Spleen (tissue), 11 donors: ENCODE results near the gene PGM5. TPM values are rescaled to one million over a fixed set of nuclear protein-coding genes. Genes with fewer than 3 reads are reported as not detected.
A peak's percentile ranks its signal among the peaks of the same experiment; 100 is the strongest.

Source experiments
- DNase-seq: peaks from one replicate; pipeline ENCODE4 v3.0.0-alpha.2; 2020
- H3K27ac ChIP-seq, 8 donors: fragments of 200-600 bp; sonication (generic) in 7 of 8; 1 replicate in 4 of 8; 2 replicates in 4 of 8; pipeline versions ENCODE4 v1.5.0 to v1.8.0; 2016 to 2021; ENCODE audit warnings: inconsistent platforms in 4 of 8, mild to moderate bottlenecking in 4 of 8, moderate library complexity in 1 of 8
- H3K27me3 ChIP-seq, 7 donors: fragments of 200-600 bp; sonication (generic) in 6 of 7; replicated peaks in 1 of 7; 1 replicate in 4 of 7; 2 replicates in 3 of 7; pipeline versions ENCODE4 v1.5.0 to v1.8.0; 2016 to 2021; ENCODE audit warnings: inconsistent platforms in 3 of 7, mild to moderate bottlenecking in 1 of 7
- H3K36me3 ChIP-seq, 6 donors: fragments of 200-600 bp; sonication (generic) in 5 of 6; 1 replicate in 4 of 6; 2 replicates in 2 of 6; pipeline versions ENCODE4 v1.5.0 to v1.8.0; 2016 to 2021; ENCODE audit warnings: inconsistent platforms in 2 of 6
- H3K4me1 ChIP-seq, 6 donors: fragments of 200-600 bp; sonication (generic) in 5 of 6; 1 replicate in 3 of 6; 2 replicates in 3 of 6; pipeline versions ENCODE4 v1.5.0 to v1.8.0; 2016 to 2021; ENCODE audit warnings: inconsistent platforms in 3 of 6
- H3K4me3 ChIP-seq, 8 donors: fragments of 200-600 bp; sonication (generic) in 7 of 8; 1 replicate in 4 of 8; 2 replicates in 4 of 8; pipeline versions ENCODE4 v1.5.0 to v1.8.0; 2016 to 2021; ENCODE audit warnings: inconsistent platforms in 4 of 8, mild to moderate bottlenecking in 4 of 8, moderate library complexity in 2 of 8
- H3K9me3 ChIP-seq, 8 donors: fragments of 200-600 bp; sonication (generic) in 7 of 8; 1 replicate in 4 of 8; 2 replicates in 4 of 8; pipeline versions ENCODE4 v1.5.0 to v1.8.0; 2016 to 2021; ENCODE audit warnings: inconsistent platforms in 4 of 8
- CTCF ChIP-seq, 11 experiments: fragments of 200-600 bp in 7 of 11; fragments of 450-650 bp in 4 of 11; sonication (generic) in 4 of 11; IDR thresholded peaks in 8 of 11; conservative IDR thresholded peaks in 3 of 11; 1 replicate in 7 of 11; 2 replicates in 4 of 11; pipeline versions ENCODE4 v1.4.0 to v1.8.0; 2016 to 2021; ENCODE audit warnings: antibody characterized with exemption in 11 of 11, inconsistent platforms in 4 of 11, mild to moderate bottlenecking in 1 of 11
- POLR2A ChIP-seq, 3 donors: fragments of 450-650 bp; IDR thresholded peaks; one replicate each; pipeline ENCODE4 v1.5.1; 2017; ENCODE audit warnings: antibody characterized with exemption in 3 of 3, mild to moderate bottlenecking in 1 of 3
- POLR2AphosphoS5 ChIP-seq, 3 donors: sonication (generic); formaldehyde crosslinking; IDR thresholded peaks; one replicate each; pipeline ENCODE4 v1.5.1; 2017; ENCODE audit warnings: antibody characterized with exemption in 3 of 3
- WGBS, 5 donors: extraction: QIAGEN DNeasy Blood & Tissue Kit in 3 of 5; methylation state at CpG; one replicate each; pipeline versions ENCODE4 v1.1.5 to v1.1.7; 2013 to 2018; 5-methylcytosine and 5-hydroxymethylcytosine counted together
- intact Hi-C: fragments of 100-400 bp; cut with DNase I; formaldehyde crosslinking; loops from one replicate; pipeline ENCODE4 v1.15.0; 2023; ENCODE audit warnings: low total_unique reads
- polyA plus RNA-seq, 3 donors: library from polyadenylated mRNA; stranded (reverse); fragments of 200-250 nt; gene quantifications; one replicate each; pipeline ENCODE4 v1.2.1, GENCODE V29; 2013
- total RNA-seq, 7 donors: library from RNA; depleted of rRNA in 3 of 7; stranded (reverse); fragments of >200 nt in 3 of 7; fragmentation: NEBNext Ultra II Directional in 4 of 7; extraction: Animal tissue kit (Norgen Biotek cat#: 25700) in 4 of 7; gene quantifications; one replicate each; pipeline versions ENCODE4 v1.1.0 to v1.2.1, GENCODE V29; 2016 to 2021
- donor health status: healthy with polysubstance abuse.
- donor health status: DM: no; HTN: no; CAD: no; lungs with moderate emphysema.
- donor health status: DM: no; HTN: no; CAD: no.
- donor health status: Bipolar disorder and iron deficiency.
- donor health status: healthy.
- donor health status: DM: no; HTN: no; CAD: no.
- donor health status: DM: yes; HTN: yes; CAD: no.

Gene PGM5
- total and polyA plus RNA-seq, 10 donors = 3.2 to 26.1 (median 14.4) TPM

DNA sequence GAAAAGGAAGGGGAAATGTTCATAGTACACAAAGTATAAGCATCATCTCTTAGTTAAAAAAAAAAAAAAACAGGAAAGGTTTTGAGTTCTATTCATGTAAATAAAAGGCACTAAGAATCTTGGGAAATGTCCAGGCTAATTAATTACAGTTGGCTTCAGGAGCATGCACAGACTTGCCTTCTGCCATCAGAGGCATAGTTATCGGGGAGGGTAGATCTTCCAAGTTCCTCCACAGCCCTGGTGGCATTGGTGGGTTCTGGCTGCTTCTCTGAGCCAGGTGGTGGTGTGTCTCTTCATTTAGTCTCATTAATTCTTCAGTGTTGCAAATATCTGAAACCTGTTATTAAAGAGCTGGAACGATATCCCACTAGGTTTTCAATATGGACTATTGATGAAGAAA is 99.0 kb downstream of the PGM5 start:
- intact Hi-C loops = no loop called here
- no peak overlapping the region for H3K27ac ChIP-seq
- no peak for DNase-seq
- WGBS, 5 donors = 71 to 89% (median 86%) methylated on average over 2 of the region's 2 CpGs
- H3K4me1 ChIP-seq = peaks cover 0 to 15% (median 3%) of the 10 kb centered on the region in 6 donors
- H3K4me3 ChIP-seq = no peak overlapping the region
- no peaks in the 10 kb centered on the region for H3K9me3 ChIP-seq
- TF ChIP-seq POLR2AphosphoS5 (IDR thresholded peaks at IDR 0.05) (no peak), POLR2A (IDR thresholded peaks at IDR 0.05) (no peak), CTCF (IDR thresholded peaks at IDR 0.05 in 8 of 11, conservative IDR thresholded peaks at IDR 0.05 in 3 of 11) (no peak)
- no peaks in the 10 kb centered on the region for H3K36me3 ChIP-seq
- H3K27me3 ChIP-seq = no peaks in the 10 kb centered on the region

DNA sequence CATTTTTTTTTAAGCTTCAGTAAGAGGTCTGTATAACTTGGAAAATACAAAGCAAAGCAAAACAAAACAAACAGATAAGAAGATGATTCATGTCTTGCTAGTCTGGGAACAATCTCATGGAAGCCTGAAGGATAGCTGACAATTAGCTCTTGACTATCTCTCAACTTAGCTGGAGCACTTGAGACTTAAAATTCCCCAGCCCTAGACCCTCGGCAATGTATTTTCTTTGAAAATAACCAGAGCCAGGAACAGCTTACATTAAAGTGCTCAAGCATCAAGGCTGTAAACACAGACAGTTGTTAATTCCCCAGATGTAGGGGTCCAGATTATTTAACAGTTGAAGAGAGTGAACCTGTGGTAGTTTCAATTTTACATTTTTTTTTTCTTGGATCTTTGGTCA is 101.4 kb downstream of the PGM5 start:
- Histone ChIP-seq H3K4me1 (peaks cover 0 to 28% (median 15%) of the 10 kb centered on the region in 6 donors), H3K4me3 (no peak overlapping the region), H3K27ac (no peak overlapping the region), H3K27me3 (no peaks in the 10 kb centered on the region), H3K36me3 (no peaks in the 10 kb centered on the region), H3K9me3 (no peaks in the 10 kb centered on the region)
- 55 to 89% (median 76%) methylated on average over 1 of the region's 1 CpG for whole genome bisulfite sequencing, 5 donors
- TF ChIP-seq POLR2AphosphoS5 (IDR thresholded peaks at IDR 0.05) = no peak
- no peak for TF ChIP-seq POLR2A (IDR thresholded peaks at IDR 0.05)
- no peak for TF ChIP-seq CTCF (IDR thresholded peaks at IDR 0.05 in 8 of 11, conservative IDR thresholded peaks at IDR 0.05 in 3 of 11)
- intact Hi-C loops = no loop called here
- DNase-seq = no peak

DNA sequence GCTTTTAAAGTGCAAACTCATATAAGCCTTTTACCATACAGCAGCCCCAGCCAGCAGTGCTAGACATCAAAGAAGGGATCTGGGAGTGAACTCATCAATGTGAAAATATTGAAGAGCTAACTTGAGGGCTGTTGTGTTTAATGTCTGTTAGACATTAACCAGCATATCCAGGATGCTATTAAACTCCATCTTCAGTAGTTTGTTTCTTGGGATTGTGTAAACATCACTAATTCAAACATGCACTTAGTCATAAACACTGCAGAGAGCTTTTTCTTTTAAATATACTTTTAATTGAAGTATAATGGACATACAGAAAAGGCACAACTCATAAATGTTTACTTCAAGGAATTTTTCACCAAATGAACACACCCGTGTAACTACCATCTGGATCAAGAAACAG is 102.5 kb downstream of the PGM5 start:
- intact Hi-C loops = no loop called here
- H3K27ac ChIP-seq = no peak overlapping the region
- no peak for DNase-seq
- no peaks in the 10 kb centered on the region for H3K27me3 ChIP-seq
- no peak overlapping the region for H3K4me3 ChIP-seq
- TF ChIP-seq POLR2A (IDR thresholded peaks at IDR 0.05) (no peak), POLR2AphosphoS5 (IDR thresholded peaks at IDR 0.05) (no peak), CTCF (IDR thresholded peaks at IDR 0.05 in 8 of 11, conservative IDR thresholded peaks at IDR 0.05 in 3 of 11) (no peak)
- H3K9me3 ChIP-seq = no peaks in the 10 kb centered on the region
- 89 to 100% (median 95%) methylated on average over 1 of the region's 1 CpG for WGBS, 5 donors
- peaks cover 0 to 28% (median 16%) of the 10 kb centered on the region in 6 donors for H3K4me1 ChIP-seq
- H3K36me3 ChIP-seq = no peaks in the 10 kb centered on the region

DNA sequence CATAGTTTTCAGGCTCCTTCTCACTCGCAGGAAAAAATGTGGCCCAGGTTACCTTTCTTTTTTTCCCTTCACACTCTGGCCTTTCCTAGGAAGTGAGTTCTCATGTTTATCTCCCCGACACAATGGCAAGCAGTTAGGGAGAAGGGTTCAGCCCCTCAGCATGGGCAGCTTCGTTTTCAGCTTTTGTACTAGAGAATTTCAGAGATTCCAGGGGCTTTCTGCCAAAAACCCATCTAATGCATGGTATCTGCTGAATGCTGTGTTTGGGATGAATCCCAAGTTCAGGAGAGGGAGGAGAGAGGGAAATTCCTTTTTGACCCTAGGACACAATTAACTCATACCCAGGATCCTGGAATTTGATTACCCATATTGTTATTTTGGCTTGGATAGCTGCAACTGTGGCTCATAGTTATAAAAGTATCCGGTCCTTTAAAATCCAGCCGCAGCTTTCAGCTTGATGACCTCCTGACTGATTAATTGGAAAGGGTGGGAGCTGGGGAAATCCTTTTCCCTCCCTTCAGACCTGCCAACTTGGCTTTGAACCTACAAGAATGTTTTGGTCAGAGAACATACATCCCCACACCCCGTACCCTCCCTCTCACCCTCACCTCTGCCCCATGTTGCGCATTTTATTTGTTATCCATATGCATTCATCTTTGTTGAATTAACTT is 105.8 kb downstream of the PGM5 start:
- intact Hi-C loops = no loop called here
- H3K27ac ChIP-seq = peak overlapping the region in 7 of 8 donors; percentile 6 to 48 (median 18)
- DNase-seq = no peak
- peaks cover 0 to 15% (median 12%) of the 10 kb centered on the region in 6 donors for H3K4me1 ChIP-seq
- H3K27me3 ChIP-seq = no peaks in the 10 kb centered on the region
- TF ChIP-seq POLR2A (IDR thresholded peaks at IDR 0.05) (no peak), POLR2AphosphoS5 (IDR thresholded peaks at IDR 0.05) (no peak), CTCF (IDR thresholded peaks at IDR 0.05 in 8 of 11, conservative IDR thresholded peaks at IDR 0.05 in 3 of 11) (no peak)
- H3K9me3 ChIP-seq = no peaks in the 10 kb centered on the region
- WGBS, 5 donors = 43 to 70% (median 64%) methylated on average over 7 of the region's 7 CpGs
- no peaks in the 10 kb centered on the region for H3K36me3 ChIP-seq
- no peak overlapping the region for H3K4me3 ChIP-seq
